Mucosa of gallbladder (tissue), 1 donor: ENCODE results near the gene LPP. TPM values are rescaled to one million over a fixed set of nuclear protein-coding genes. Genes with fewer than 3 reads are reported as not detected.
A peak's percentile ranks its signal among the peaks of the same experiment; 100 is the strongest.

Experiments
- DNase-seq: peaks from one replicate; pipeline ENCODE4 v3.0.0-alpha.2; 2020; ENCODE audit warnings: low spot score
- total RNA-seq: library from RNA; stranded (reverse); gene quantifications from one replicate; pipeline ENCODE4 v1.2.1, GENCODE V29; 2021
- donor health status: DM: no; HTN: no; CAD: no.

LPP gene
- total RNA-seq, 1 donor from 2014 or later = 478 TPM

DNA sequence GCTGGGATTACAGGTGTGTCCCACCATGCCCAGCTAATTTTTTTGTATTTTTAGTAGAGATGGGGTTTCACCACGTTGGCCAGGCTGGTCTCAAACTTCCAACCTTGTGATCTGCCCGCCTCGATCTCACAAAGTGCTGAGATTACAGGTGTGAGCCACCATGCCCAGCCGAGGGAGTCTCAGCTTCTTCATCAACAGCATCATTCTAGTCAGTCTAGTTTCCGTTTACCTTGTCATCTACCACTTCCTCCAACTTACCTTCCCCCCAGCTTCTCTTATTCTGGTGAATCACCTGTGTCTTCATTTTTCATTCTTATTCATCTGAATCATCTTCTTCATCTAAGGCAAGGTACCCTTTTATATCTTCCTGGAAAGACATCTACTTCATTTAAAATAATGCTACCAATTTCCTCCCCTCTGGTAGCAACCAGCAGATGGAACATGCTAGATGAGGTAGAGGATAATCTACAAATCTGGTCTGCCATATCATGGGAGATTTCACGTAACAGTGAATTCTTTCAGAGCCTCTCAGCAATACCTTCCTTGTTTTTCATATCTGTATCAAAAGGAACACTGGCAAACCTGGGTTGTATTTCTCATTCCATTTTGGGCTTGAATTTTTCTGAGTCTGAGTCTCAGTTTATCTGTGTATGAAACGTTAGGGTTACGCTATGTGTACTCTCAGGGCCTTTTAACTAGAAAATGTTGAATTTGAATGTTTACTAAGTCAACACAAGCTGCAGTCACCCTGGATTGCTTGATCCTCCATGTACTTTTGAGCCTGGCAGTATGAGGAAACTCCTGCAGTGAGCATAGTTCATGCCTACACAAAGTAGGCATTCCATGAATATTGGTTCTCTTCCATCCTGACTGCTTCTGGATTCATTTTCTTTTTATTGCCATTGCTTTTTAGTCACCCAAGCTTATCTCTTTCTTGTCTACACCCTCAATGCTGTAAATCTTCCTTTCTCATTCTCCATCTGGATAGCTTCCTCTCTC is 16.8 kb downstream of the LPP start:
- DNase-seq = no peak

DNA sequence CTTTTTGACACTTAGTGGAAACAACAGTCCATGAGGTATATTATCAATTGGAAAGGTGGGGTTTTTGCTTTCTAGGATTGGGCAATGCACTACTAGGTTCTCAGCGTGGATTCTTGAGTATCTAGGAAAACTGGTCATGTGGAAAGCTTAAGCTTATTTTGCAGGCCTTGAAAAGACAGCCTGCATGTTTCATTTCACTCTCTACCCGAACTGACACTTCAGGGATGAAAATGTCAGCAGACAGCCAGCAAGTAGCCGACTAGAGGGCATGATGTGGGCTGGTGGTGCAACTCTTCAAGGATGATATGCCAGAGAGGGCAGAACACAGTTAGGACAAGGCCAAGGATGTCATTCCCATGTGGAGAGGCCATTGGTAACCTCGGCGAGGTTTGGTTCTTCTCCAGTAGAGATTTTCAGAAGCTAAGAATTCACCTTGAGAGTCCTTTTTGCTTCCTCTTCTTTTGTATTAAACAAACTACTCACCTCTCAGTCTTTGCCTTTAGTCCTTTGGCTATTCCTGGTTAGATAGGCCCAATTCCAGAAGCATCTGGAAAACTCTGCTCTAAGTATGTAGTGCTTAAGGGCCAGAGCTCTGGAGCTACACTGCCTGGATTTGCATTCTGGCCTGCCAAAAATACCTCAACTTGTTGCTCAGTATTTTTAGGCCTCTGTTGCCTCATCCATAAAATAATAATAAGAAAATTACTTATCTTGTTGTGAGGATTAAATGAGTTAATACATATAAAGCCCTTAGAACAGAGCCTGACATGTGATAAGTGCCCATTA is 17.9 kb downstream of the LPP start:
- no peak for DNase-seq

DNA sequence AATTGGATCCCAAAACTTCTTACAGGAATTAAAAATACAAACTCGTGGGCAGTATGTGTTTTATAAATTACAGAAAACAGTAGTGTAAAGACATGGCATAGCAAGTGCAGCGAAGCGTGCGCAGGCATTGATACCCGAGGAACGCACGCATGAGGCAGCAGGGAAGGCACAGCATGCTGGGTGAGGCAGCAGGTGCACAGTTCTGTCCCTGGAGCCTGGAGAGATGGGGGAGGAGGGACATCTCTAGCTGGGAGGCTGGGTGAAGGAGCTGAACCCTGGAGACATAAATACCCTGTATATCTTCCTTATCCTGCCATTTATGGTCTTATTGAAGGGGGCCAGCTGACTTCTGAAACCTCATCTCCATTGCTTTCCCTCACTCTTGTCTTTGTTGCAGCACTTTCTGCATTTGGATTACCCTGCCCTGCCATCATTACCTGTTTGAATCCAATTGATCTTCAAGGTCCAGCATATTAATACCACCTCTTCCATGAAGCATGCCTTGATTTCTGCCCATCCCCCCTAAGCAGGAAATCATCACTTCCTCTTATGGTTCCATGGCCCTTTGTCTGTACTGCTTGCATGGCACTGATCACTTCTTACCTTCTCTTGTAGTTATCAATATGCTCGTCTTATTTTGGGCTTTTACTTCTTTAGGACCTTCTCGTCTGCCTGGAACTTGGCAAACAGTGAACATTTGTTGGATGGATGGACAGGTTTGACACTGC is 20.5 kb downstream of the LPP start:
- DNase-seq = no peak

DNA sequence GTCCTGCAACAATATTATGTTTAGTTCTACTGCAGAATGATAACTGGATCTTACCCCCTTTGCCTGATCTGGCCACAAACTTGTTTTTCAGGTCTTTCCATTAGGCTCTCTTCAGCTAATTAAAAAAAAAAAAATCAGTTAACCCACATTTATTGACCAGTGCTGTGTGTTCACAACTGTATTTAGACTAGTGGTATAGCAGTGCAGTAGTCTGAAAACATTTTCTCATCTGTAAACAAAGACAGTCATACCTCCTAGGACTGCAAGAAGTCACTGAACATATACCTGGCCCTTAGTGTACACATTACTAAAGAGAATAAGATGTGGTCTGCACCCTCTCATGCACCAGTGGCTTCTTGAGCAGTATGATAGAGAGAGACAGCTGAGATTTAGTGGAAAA is 22.5 kb downstream of the LPP start:
- no peak for DNase-seq

DNA sequence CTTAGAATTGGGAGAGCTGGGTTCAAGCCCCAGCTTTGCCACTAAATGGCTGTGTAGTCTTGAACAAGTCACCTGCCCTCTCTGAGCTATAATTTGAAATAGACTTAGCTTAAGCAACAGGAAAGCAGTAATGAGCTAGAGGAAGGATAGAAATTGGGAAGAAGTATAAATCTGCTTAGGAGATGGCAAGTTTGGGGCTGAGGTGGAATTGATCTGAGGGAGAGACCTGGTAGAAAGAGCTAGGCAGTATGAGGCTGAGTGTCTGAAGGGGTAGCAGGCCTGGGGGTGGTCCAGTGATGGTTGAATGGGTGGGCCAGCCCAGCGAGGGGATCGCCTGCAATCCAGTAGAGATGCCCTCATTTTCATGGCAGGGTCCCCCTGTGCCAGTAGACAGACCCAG is 22.9 kb downstream of the LPP start:
- no peak for DNase-seq

DNA sequence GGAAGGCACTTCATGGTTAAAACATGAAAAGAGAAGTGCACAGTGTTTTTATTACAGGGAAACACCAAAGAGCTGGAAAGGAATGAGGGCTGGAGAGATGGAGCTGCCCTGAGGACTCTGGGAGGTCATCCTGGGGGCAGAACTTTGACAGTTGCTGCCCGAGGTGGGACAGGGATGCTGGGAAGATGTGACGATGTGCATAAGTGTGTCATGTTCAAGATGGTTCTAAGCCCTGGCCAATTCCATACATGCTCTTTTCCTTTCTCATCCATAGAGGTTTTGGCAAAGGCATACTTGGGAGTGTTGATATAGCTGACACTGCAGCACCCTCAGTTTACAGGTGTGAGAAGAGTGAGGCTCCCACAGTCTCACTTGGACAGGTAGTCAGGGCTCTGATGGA is 23.8 kb downstream of the LPP start:
- no peak for DNase-seq

DNA sequence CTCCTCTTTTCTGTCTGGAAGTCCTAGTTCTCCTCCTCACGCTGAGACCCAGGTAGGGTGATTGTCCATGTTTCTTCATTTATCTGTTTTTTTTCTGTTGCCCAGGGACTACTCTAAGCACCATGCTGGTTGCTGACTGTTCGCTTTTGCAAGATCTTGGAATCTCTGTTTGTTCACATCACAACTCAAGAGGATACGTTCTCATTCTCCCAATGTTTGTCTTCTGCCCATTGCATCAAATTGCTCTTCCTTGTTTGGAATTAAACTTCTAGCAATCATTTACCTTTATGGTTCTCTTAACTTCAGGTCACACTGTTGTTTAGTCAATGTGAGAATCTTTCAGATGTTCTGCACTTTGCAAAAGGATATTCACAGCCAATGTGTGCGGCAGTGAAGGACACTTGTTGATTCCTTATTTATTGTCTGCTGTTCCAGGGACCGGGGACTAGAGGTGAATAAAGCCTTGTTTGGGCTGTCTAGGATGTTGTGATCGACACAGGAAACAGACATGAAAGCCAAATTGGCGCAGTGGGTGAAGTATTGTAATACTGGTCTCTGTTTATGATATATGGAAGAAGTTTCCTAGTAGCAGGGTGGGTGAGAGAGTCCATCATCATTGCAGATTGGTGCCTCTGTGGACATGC is 24.5 kb downstream of the LPP start:
- no peak for DNase-seq

DNA sequence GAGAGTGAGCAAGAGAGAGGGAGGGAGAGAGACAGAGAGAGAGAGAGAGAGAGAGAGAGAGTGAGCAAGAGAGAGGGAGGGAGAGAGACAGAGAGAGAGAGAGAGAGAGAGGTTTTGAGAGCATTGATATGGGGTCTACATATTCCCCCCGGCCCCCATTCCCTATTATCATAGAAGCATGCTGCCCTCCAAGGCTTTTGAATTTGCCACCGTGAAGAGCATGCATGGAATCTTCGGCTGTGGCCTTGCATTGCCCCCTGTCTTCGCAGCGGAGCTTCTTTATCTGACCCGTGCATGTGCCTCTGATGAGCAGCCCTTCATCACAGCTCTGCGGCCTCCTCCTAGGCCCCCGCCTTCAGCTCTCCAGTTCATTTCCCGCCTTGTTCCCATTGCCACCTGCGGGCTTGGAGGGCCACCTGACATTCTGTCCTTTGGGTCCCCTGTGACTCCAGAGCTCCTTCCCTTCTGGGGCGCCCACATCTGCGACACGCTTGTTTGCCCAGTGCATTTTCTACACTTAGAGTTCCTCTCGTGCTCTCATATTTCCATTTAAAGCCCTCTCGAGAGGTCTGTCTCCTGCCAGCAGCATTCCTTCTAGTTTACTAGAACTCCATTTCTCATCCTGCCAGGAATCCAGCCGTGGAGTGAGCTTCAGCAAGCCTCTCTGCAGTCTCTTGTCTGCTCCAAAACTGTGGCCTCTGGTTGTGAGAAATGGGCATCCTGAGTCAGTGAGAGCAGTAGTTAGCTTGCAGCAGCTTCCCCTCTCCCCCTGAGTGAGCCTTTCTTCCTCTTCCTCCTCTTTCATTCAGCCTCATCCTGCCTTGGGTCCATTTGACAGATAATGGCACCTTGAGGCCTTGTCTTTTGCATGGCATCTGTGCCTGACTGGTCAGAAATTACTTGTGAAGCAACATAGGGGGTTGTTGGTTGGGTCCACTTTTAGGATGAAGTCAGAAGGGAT is 25.3 kb downstream of the LPP start:
- DNase-seq = peak; percentile 51

DNA sequence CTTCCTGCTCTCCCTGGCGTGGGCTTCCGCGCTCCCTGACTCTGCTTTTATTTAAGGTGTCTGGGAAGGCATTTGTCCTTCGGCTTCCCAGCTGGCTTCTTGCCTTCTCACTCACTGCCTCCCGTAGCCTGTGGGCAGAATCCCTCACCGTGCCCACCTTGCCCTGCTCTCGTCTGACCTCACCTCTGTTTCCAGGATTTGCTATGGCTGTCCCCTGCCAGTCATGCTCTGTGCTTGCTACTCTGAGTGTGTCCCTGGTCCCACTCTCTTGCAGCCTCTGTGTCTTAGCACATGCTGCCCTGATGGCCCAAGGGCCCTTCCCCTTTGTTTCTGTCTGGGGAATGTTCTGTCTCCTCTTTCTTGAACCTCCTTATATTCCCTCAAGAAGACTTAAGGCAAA is 26.2 kb downstream of the LPP start:
- DNase-seq = no peak

DNA sequence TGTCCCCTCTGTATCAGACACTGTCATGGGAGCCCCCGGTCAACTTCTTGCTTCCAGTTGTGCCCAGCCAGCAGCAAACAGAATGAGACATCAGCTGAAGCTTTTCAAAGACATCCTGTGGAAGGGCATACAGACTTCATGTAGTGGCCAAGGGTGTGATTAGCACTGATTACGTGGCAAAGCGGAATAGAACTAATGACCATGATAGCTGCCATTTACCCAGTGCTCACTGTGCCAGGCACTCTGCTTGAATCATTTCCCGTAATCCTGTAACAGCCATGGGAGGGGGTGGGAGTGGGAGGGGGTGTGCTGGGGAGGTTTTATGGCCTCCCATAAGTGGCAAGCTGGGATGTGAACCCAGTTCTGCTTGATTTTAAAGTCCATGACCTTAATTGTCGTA is 29.5 kb downstream of the LPP start:
- no peak for DNase-seq

DNA sequence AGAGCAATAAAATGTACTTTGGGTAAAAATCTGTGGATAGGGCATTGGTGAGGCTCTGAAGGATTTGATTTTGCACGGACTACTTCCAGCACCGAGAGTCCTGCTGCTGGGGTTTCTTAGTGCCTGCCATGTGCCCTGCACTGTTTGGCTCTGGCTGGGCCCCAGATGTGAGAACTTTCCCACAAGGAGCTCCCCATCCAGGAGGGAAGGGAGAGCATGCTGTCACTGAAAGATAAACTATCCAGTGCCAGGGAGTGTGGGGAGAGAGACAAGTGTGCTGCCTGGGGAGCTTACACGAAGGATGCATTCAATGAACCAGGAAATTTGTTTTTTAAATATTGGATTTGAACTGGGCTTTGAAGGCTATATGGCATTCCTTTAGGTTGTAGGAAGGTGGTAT is 30.2 kb downstream of the LPP start:
- DNase-seq = no peak

DNA sequence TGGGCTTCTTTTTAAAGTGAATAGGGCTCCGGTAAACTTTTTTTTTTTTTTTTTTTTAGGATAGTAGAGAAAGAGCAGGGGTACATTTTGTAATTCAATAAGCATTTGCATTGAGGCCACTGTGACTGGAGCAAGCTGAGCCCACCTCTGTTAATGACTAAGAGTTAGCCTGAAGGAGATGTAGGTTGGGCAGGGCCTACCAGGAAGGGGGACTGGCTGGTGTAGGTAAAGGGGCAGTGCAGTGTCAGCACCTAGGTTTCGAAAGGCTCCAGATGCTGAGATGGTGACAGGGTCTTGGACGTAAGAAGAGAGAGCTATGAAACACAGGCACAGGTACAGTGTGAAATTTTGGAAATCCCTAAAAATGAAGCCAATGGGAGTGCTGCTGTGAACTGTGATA is 30.7 kb downstream of the LPP start:
- DNase-seq = no peak

DNA sequence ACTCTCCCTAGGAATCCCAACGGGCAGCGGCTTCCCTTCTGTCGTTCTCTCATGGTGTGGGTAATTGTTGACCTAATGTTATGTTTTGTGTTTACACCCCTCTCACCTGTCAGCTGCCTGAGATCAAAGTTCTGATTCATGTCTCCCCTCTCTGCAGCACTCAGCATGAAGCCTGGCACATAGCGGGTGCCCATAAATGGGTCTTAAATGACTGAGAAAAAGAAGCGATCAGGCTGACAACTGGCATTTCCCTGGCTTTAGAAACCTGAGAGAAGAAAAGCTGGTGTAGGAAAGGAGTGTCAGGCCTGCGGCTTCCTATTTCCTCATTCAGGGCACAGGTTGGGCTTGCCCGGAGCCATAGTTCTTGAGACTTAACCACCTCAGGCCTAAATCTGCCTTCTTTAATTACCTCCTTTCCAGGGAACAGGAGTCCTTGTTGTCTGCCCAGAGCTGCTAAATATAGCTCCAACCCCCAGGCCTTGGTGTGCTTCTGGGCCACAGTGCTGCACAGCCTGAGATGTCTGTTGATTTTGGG is 31.8 kb downstream of the LPP start:
- DNase-seq = no peak

DNA sequence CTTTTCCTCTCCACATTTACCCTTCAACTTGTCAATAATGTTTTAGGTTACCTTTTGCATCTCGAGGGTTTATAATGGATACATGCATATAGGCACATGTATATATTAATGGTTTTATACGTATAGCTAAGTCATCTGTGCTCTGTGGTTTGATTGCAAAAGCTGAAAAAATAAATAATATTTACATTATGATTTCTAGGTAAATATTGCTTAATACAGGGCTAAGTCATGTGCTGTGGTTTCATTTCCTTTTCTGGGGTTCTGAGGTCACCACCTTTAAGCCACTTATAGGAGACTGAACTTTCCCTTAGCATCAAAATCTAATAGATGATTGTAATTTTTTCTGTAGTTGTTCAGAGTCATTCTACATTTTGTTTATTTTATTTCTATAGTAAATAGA is 33.1 kb downstream of the LPP start:
- DNase-seq = no peak

DNA sequence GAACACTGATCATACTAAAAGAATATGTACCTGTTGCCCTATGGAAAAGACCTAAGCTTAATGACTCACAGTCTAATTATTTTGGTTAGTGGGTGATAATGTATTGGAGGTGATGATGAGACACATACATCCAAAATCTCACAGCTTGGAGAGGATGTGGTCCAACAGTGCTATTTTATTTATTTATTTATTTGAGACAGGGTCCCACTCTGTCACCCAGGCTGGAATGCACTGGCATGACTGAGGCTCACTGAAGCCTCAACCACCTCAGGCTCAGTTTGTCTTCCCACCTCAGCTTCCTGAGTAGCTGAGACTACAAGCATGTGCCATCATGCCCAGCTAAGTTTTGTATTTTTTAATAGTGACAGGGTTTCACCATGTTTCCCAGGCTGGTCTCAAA is 35.0 kb downstream of the LPP start:
- no peak for DNase-seq

DNA sequence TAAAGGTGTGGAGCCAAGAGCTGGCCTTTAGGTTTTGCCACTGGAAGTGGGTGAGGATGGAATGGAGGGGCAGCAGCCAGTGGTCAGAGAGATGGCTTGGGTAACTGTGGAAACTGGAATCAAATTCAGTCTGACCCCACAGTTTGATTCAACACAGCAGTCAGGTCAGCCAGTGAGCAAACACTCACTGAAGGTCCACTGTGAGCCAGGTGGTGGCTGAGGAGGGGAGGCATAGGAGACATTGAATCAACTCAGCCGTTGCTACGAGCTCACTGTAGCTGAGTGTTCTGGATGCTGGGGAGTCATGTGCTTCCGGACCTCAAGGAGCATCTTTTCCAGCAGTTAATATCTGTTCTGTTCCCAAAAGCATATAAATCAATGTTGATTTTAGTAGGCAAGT is 37.5 kb downstream of the LPP start:
- no peak for DNase-seq

DNA sequence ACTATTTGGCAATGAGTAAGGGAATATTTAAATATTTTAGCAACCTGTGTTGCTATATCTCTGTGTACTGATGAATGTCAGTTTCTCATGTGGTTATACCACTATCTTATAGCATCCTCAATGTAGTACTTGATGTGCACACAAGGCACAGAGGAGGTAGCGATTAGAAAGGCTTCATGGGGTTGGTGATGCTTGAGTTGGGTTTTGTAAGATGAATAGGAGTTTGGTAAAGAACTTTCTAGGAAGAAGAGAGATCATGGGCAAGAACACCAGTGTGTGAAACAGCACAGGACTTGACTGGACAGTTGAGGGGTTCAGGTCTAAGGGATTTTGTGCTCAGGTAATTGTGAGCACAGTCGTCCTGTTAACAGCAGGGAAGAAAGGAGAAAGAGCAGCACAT is 38.1 kb downstream of the LPP start:
- DNase-seq = no peak

DNA sequence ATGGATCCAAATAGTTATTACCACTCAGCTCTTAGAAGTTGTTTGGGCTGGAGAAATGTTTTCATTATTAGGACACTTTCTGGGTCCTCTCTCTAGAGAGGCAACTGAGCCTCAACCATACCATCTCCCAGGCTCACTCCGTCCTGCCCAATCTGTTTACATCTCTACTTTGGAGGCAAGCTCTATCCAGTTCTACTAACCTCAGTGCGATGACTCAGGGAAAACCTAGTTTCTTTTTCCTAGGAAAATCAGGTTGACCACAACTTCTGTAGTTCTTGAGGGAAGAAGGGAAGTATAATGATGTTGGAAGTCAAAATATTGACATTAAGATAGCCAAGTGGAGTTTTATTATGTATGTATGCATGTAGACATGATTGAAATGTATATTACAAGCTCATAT is 40.4 kb downstream of the LPP start:
- no peak for DNase-seq

DNA sequence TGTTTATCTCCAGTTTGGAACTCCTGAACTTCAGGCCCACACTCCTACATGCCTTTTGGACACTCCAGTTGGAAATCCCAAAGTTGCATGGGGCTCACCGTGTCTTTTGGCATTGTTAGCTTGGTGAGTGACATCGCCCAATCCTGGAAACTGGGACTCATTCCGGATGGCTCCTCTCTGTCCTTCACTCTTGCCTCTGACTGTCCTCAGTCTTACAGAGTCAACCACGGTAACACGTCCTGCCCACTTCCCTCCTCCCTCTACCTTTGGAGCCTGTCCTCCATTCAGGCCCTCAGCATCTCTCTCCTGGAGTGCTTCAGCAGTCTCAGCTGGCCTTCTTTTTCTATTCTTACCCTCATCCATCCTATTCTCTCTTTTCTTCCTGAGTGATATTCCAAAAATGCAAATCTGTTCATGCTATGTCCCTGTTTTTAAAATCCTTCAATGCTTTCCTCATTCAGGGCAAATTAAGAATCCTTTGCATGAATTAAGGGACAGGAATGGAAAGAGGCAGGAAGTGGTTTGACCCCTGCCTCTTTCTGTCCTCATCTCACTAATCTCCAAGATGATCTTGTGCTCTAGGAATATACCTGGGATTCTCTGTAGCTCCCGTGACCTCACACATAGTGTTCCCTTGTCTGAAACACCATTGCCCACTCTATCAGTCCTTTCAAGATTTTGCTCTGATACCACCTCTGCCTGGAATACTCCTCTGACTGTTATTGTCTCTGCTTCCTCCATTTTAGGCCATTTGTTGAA is 42.5 kb downstream of the LPP start:
- no peak for DNase-seq
